ENCODE data around the gene CTNND2. TPM values are rescaled to one million over a fixed set of nuclear protein-coding genes. Genes with fewer than 3 reads are reported as not detected.

The CTNND2 gene
- total RNA-seq, 4 donors from 2014 or later = 0.04 TPM; not detected in 3

- H3K9me3 ChIP-seq = no peaks in the 10 kb centered on the region
- no peak overlapping the region for H3K4me3 ChIP-seq
- ATAC-seq (no peak), DNase-seq (no peak)
- no peaks in the 10 kb centered on the region for H3K36me3 ChIP-seq
- in situ Hi-C loops (cut with MboI; ENCODE audit: low sequenced_read_pairs in 4 of 4) (no loop called here), intact Hi-C loops (cut with DNase I; ENCODE audit: low total_unique reads) (no loop called here)
- TF ChIP-seq POLR2A (IDR thresholded peaks at IDR 0.05) (no peak), CTCF (IDR thresholded peaks at IDR 0.05 in 4 of 5, conservative IDR thresholded peaks at IDR 0.05 in 1 of 5) (no peak)
- H3K4me1 ChIP-seq = no peaks in the 10 kb centered on the region
- H3K27me3 ChIP-seq = no peaks in the 10 kb centered on the region
- H3K27ac ChIP-seq = no peak overlapping the region
Measured at GRCh38 chr5:11758321-11758720, 145.9 kb downstream of the CTNND2 start.

- H3K27me3 ChIP-seq = no peaks in the 10 kb centered on the region
- no peak for ATAC-seq
- H3K27ac ChIP-seq = no peak overlapping the region
- no peaks in the 10 kb centered on the region for H3K4me1 ChIP-seq
- no peaks in the 10 kb centered on the region for H3K36me3 ChIP-seq
- no peak for DNase-seq
- no peaks in the 10 kb centered on the region for H3K9me3 ChIP-seq
- in situ Hi-C loops (cut with MboI; ENCODE audit: low sequenced_read_pairs in 4 of 4) (no loop called here), intact Hi-C loops (cut with DNase I; ENCODE audit: low total_unique reads) (no loop called here)
- TF ChIP-seq POLR2A (IDR thresholded peaks at IDR 0.05) = no peak
- no peak for TF ChIP-seq CTCF (IDR thresholded peaks at IDR 0.05 in 4 of 5, conservative IDR thresholded peaks at IDR 0.05 in 1 of 5)
- no peak overlapping the region for H3K4me3 ChIP-seq
Measured at GRCh38 chr5:11757661-11758060, 146.6 kb downstream of the CTNND2 start.

GRCh38 chr5:11737010-11737409 is 167.2 kb downstream of the CTNND2 start:
- no peak for DNase-seq
- ATAC-seq = no peak

GRCh38 chr5:11734369-11734768 is 169.9 kb downstream of the CTNND2 start:
- TF ChIP-seq POLR2A (IDR thresholded peaks at IDR 0.05) (no peak), CTCF (IDR thresholded peaks at IDR 0.05 in 4 of 5, conservative IDR thresholded peaks at IDR 0.05 in 1 of 5) (no peak)
- in situ Hi-C loops (cut with MboI; ENCODE audit: low sequenced_read_pairs in 4 of 4) (no loop called here), intact Hi-C loops (cut with DNase I; ENCODE audit: low total_unique reads) (no loop called here)
- no peaks in the 10 kb centered on the region for H3K9me3 ChIP-seq
- DNase-seq (no peak), ATAC-seq (no peak)
- no peaks in the 10 kb centered on the region for H3K4me1 ChIP-seq
- no peaks in the 10 kb centered on the region for H3K27me3 ChIP-seq
- H3K36me3 ChIP-seq = no peaks in the 10 kb centered on the region
- no peak overlapping the region for H3K4me3 ChIP-seq
- H3K27ac ChIP-seq = no peak overlapping the region

More at GRCh38 chr5:11737010-11737409, 167.2 kb downstream of the CTNND2 start:
- Histone ChIP-seq H3K9me3 (no peaks in the 10 kb centered on the region), H3K4me3 (no peak overlapping the region), H3K27ac (no peak overlapping the region), H3K4me1 (no peaks in the 10 kb centered on the region), H3K27me3 (no peaks in the 10 kb centered on the region), H3K36me3 (no peaks in the 10 kb centered on the region)
- TF ChIP-seq CTCF (IDR thresholded peaks at IDR 0.05 in 4 of 5, conservative IDR thresholded peaks at IDR 0.05 in 1 of 5) = no peak
- TF ChIP-seq POLR2A (IDR thresholded peaks at IDR 0.05) = no peak
- intact Hi-C loops (cut with DNase I; ENCODE audit: low total_unique reads) (no loop called here), in situ Hi-C loops (cut with MboI; ENCODE audit: low sequenced_read_pairs in 4 of 4) (no loop called here)

- no peaks in the 10 kb centered on the region for H3K9me3 ChIP-seq
- H3K36me3 ChIP-seq = no peaks in the 10 kb centered on the region
- intact Hi-C loops (cut with DNase I; ENCODE audit: low total_unique reads) = no loop called here
- TF ChIP-seq CTCF (IDR thresholded peaks at IDR 0.05 in 4 of 5, conservative IDR thresholded peaks at IDR 0.05 in 1 of 5) = no peak
- no peak for TF ChIP-seq POLR2A (IDR thresholded peaks at IDR 0.05)
- no peak for ATAC-seq
- no peak for DNase-seq
- H3K4me3 ChIP-seq = no peak overlapping the region
- in situ Hi-C loops (cut with MboI; ENCODE audit: low sequenced_read_pairs in 4 of 4) = no loop called here
- H3K27ac ChIP-seq = no peak overlapping the region
- H3K27me3 ChIP-seq = no peaks in the 10 kb centered on the region
- H3K4me1 ChIP-seq = no peaks in the 10 kb centered on the region
Measured at GRCh38 chr5:11733840-11734192, 170.4 kb downstream of the CTNND2 start.
